SU-DHL-6 (cell line): ENCODE results near the gene FBN1.

Source experiments
- EZH2phosphoT487 ChIP-seq: fragments of 200-600 bp; sonication (generic), shearing (Covaris generic); conservative IDR thresholded peaks from 2 replicates; pipeline ENCODE4 v1.6.1; 2018; ENCODE audit warnings: mild to moderate bottlenecking, antibody characterized with exemption, low read length, moderate library complexity, mixed read lengths
- TF ChIP-seq, protein P1 (sequence below): fragments of 200-600 bp; sonication (generic); IDR thresholded peaks from one replicate; pipeline ENCODE4 v1.5.1; 2017; ENCODE audit warnings: antibody characterized with exemption, mild to moderate bottlenecking, low read length, moderate library complexity; ENCODE audit not compliant: insufficient read depth, poor library complexity, severe bottlenecking

DNA sequence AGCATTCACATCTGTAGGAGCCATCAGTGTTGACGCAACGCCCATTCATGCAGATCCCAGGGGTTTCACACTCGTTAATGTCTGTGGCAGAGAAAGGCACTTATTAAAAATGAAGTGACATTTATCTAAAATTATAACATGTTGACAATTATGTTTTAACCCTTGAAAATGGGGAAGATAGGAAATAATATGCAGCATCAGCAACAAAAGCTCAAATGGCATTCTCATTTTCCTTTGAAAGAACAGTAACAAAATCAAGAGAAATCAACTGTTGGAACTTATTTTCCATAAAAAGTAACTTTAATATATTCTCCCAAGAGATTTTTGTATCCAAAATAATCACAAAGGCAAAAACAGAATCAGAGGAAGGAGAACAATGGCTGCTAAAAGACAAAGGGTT lies 140.4 kb downstream of the FBN1 start:
- TF ChIP-seq, protein P1, sequence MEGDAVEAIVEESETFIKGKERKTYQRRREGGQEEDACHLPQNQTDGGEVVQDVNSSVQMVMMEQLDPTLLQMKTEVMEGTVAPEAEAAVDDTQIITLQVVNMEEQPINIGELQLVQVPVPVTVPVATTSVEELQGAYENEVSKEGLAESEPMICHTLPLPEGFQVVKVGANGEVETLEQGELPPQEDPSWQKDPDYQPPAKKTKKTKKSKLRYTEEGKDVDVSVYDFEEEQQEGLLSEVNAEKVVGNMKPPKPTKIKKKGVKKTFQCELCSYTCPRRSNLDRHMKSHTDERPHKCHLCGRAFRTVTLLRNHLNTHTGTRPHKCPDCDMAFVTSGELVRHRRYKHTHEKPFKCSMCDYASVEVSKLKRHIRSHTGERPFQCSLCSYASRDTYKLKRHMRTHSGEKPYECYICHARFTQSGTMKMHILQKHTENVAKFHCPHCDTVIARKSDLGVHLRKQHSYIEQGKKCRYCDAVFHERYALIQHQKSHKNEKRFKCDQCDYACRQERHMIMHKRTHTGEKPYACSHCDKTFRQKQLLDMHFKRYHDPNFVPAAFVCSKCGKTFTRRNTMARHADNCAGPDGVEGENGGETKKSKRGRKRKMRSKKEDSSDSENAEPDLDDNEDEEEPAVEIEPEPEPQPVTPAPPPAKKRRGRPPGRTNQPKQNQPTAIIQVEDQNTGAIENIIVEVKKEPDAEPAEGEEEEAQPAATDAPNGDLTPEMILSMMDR, result no peak
- no peak for TF ChIP-seq EZH2phosphoT487
